Right ventricle myocardium inferior (tissue), 1 donor: Measurements from ENCODE around the gene IL21. TPM values are rescaled to one million over a fixed set of nuclear protein-coding genes. Genes with fewer than 3 reads are reported as not detected.
"Not testable (repeated sequence)": the region's sequence is repeated elsewhere in the genome, so short reads cannot be mapped to it uniquely, and the experiment has no call there.

Source experiments
- ATAC-seq: fragments of 200-7000 bp; cut with Tn5 transposase; one replicate; pipeline ENCODE4 v1.9.1; 2020; ENCODE audit warnings: mild to moderate bottlenecking, moderate library complexity
- DNase-seq: peaks from one replicate; pipeline ENCODE4 v3.0.0; 2021; ENCODE audit errors: missing footprints
- intact Hi-C: fragments of 100-400 bp; cut with DNase I; formaldehyde crosslinking; loops from one replicate; pipeline ENCODE4 v1.11.0; 2022
- long read RNA-seq: library from polyadenylated mRNA; unstranded; transcript quantifications from one replicate; pipeline ENCODE4 v2.0.0, GENCODE V29; 2021
- total RNA-seq: library from RNA; stranded (reverse); fragmentation: NEBNext Ultra II Directional; extraction: Animal tissue kit (Norgen Biotek cat#: 25700); gene quantifications from one replicate; pipeline ENCODE4 v1.2.1, GENCODE V29; 2021
- donor health status: DM: no; HTN: yes; CAD: no; lungs with severe emphysema.

The IL21 gene
- total RNA-seq = not detected
- long read RNA-seq = 0 reads

DNA sequence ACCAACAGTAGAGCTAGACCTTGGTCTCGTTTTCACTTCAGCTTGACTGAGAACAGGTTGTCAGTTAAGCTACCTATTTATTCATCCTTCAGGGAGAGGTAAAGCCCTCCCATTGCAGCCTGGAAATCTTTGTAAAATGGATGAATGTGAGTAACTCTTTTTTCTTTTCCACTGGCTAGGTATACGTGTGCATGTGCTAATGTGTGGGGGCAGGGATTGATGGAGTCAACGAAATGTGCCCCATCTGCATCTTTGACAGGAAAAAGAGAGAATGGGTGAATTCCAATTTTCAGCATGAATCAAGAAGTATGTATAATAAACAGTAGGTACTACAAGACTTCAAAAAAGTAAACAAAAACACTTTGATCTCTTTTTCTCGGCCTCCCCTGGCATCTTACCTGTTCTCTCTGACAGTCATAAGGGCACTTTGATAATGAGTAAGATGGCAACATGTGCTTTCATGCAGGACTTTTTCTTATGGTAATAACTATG is at the start of gene IL21:
IL21 (minus strand) TSS at position 51 of the 492 bp plus-strand sequence. CDS start 55 bp downstream, outside the sequence.
- intact Hi-C loops = no loop called here
- ATAC-seq (no peak), DNase-seq (no peak)

DNA sequence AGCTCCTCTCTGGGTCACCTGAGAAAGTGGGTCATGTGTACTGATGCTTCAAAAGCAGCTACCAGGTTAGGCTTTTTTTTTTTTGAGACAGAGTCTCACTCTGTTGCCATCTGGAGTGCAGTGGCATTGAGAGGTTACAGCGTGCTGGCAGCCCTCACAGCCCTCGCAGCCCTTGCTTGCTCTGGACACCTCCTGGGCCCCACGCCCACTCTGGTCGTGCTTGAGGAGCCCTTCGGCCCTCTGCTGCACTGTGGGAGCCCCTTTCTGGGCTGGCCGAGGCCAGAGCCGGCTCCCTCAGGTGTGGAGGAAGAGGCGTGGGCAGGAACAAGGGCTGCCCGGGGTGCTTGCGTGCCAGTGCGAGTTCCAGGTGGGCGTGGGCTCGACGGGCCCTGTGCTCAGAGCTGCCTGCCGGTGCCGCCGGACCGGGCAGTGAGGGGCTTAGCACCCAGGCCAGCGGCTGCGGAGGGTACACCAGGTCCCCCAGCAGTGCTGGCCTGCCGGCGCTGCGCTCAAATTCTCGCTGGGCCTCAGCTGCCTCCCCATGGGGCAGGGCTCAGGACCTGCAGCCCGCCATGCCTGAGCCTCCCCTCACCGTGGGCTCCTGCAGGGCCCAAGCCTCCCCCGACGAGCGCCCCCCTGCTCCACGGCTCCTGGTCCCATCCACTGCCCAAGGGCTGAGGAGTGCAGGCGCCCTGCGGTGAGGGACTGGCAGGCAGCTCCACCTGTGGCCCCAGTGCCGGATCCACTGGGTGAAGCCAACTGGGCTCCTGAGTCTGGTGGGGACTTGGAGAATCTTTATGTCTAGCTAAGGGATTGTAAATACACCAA is 49.3 kb upstream of the IL21 start:
- ATAC-seq = no peak

DNA sequence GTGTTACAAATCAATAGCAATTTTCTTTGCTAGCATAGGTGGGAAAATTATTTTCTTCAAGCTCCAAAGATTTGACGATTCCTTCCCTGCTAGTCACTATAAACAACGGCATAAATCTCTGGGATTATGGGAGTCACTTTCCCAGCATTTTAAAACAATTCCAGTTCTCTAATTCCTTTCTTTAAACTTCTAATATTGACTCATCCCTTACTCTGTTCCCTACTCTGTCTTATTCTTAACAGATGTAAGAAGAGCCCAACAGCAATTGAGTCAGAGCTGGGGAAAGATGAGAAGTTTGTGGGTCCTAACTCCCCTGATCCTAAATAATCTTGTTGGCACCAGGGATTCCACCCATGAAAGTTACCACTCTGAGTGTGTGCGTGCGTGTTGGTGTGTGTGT is 47.4 kb upstream of the IL21 start:
- DNase-seq = no peak
- no peak for ATAC-seq
- intact Hi-C loops = no loop called here

More for the DNA sequence above, 49.3 kb upstream of the IL21 start:
- intact Hi-C loops = no loop called here
- peak; percentile 57 for DNase-seq

DNA sequence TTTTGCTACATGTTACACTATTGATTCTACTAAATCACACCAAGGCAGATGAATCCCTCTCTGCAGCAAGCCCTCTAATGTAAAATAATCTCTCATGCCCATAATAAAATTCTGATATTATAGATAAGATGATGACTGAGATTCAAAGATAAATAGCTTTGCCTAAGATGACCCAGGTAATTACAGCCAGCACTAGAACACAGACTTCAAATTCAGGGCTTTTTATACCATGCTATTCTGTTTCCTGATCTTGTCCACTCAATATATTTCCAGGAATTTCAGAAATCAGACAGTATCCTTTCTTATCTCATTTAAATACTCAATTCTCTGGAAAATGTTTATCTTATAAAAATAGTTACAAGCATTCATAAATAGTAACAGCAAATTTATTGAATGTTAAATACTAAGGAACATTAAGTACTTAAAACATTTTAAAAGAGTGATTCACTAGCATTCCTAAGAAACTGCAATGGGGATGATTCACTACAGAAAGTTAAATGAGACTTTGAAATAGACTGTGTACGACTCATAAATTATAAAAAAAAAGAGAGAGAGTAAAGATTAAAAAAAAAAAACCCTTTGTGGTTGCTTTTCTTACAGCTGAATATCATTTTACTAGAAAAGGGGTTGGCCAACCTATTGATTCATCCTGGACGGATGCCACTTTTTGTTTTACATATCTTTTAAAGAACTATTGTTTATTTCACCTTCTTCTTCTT is 45.8 kb upstream of the IL21 start:
- intact Hi-C loops = no loop called here
- no peak for ATAC-seq
- DNase-seq = no peak

DNA sequence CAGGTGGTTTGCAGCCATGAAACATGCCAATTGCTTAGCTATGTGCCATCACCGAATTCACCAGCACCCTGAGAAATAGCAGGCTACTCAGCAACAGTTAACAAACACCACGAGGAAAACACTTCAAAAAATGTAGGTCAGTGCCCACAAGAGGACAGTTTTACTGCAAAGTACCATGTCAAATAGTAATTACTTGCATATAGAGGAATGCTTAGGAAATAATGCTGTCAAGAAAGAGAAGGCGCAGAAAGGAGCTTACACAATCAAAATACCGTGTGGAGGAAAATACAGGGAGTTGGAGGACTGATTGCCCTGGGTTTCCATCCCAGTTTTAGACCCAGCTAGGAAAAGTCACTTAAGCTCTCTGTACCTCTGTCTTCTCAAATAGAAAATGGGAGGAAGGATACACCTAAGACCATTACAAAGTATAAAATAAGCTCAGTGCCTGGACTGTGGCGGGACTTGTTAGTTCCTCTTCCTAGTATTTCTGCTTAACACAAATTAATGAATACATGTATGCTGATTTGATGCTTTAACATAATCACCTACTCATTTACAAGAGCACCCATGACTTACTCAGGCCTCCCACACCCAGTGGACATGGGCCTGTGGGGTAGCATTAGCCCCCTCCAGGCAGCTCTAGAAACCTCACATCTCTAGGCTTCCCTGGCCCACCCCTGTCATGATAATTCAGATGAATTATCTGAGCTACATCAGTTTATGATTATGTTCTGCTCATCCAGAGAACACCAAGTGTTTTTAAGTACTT is 44.5 kb upstream of the IL21 start:
- ATAC-seq (no peak), DNase-seq (no peak)
- intact Hi-C loops = no loop called here

DNA sequence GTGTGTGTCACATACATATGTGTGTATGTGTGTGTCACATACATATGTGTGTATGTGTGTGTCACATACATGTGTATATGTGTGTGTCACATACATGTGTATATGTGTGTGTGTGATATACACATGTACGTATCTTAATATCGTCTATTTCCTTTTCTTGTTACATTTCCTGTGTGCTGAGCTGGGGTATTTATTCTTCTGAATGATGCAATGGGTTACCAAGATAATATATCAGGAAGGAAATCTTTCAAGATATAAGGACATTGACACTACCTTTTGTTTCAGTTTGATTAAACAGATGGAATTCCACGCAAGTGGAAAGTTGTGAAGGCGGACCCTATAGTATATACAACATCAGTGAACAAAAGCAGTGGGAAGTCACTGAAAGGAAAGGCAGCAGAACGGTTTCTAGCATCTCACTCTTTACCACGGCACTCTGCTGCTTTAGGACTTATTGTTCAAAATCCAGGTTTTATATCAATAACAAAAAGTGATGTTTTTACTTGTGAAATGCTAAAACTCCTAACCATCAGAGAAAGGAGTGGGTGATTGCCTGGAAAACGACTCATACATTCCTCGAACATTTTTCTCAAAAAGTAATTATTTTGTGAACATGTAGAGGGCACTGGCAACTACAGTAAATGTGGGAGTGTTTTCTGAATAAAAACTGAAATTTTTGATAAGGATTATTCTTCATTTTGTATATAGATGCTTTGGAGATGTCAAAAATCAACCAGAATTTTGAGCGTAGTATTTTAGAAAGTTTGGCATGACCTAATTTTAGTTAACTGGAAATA is 43.1 kb upstream of the IL21 start:
- intact Hi-C loops = no loop called here
- DNase-seq (no peak), ATAC-seq (no peak)

DNA sequence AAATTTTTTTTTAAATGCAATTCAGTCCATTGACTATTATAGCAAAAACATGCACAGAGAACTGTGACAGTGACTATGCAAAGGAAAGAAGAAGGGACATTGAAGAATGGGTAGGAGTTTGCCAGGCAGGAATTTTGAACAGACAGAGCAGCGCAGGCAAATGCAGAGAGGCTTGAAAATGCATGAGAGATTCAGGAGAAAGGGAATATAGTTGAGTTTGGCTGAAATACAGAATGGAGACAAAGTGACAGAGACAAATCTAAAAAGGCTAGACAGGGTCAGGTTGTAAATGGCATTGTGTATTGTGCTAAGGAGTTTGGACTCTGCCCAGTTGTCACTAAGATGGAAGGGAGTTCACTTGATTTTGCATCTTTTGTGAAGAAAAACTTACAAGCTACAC is 42.4 kb upstream of the IL21 start:
- DNase-seq (no peak), ATAC-seq (no peak)
- intact Hi-C loops = no loop called here

DNA sequence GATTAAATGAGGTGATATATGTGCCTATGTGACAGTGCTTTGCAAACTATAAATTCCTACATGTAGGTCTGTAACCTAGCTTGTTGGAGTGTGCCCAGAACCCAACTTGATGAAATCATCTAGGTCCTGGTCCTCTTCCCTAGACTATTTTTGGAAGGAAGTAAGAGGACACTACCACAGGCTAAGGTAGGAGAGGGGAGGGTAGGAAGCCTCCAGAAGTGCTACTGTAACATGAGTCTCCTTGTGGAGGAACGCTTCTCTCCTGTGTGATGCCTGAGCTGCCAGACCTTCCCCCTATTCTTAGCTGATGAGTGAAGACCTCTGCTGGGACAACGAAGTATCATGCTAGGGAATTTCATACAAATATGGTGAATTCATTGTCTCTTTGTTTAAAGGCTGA is 41.8 kb upstream of the IL21 start:
- DNase-seq = no peak
- no peak for ATAC-seq
- intact Hi-C loops = no loop called here

DNA sequence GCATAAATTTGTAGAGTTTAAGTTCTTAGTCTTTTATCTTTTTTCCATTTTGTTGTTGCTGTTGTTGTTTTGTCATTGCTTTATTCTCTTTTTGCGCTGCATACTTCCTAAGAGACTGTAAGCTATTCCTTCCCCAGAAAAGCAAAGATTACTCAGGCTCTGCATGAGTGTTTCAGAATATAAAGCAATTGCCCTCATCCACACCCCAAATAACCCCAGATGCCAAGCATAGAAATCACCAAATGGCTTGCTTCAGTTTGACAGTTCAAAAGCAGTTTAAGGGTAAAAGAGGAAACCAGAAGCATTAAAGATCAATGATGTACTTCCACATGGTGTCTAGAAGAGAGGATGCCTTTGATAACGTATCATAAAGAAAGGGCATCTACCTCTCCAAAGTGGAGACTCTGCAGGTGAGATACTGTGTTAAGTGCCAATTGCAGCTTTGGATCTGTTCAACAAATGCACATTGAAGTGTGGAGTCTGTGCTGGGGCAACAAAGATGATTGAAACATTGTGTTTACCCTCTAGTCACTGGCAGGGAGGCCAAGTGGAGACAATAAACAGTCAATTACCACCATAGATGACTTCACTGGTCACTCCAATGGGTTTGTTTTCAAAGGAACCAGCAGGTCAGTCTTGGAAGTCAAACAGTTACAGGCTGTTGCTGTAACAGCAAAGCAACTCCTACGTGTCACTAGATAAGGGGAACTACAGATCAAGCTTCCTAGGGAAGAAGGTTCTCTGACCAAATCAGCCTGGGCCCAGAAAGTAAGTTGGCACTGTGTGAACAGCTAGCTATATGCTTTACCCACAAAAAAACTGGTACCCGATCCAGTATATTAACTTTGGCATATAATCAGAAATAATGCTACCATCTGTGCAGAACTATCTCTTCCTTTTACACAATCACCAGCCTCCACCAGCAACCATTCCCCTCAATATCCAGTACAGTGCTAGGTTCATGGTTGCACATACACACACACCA is 40.6 kb upstream of the IL21 start:
- intact Hi-C loops = no loop called here
- no peak for ATAC-seq
- no peak for DNase-seq

DNA sequence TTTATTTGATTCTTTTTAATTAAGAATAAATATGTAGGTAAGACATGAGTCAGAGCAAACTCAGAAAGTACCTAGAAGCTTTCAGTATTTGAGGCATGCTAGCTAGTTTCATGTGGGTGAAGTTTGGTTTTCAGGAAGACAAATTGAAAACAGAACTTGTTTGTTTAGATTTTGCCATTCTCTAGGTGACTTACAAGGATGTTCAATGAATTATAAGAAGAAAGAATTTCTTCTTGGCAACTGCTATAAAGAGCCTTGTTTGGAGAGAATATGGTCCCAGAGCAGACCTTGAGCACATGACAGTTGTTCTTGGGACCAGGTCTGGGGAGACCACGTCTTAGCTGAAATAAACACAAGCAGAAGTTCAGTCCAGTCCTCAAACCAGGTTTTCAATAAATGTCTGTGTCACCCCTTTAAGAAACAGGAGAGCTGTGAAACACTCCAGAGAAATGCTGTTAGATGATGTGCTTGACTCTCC is 38.0 kb upstream of the IL21 start:
- intact Hi-C loops = no loop called here
- DNase-seq (no peak), ATAC-seq (no peak)

DNA sequence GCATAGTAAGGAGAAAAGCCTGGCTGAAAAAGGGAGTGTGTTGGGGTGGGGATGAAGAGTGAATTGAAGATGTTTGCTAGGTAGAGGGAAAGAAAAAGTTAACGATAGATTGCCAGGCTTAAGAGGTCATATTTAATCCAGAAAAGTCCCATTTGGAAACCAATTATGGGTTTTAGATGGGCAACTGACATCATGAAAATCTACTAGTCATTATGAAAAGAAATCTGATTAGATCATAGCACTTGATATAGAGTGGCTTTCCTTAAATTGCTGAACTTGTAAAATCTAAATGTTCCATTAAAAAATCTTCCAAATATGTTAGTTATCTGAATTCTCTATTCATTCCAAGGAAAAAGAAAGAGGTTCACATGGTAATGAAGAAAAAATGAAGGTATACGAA is 37.5 kb upstream of the IL21 start:
- no peak for DNase-seq
- intact Hi-C loops = no loop called here
- ATAC-seq = no peak

DNA sequence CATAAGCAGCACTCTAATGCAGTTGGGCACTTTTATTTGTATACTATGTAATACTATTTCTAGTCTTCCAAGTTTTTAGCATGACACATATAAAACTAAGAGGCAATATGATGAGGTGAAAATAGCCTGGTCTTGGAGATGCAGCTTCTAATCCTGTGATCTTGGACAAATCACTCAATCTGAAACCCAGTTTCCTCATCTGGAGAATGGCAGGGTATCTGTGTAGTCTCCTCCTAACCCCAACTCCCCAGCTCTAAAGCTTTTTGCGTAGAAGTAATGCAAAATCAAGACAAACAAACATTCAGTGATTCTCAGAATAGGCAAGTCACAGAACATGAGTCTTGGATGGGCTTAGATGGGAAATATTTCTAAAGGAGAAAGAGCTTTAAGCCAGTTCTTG is 36.7 kb upstream of the IL21 start:
- no peak for DNase-seq
- no peak for ATAC-seq
- intact Hi-C loops = no loop called here

DNA sequence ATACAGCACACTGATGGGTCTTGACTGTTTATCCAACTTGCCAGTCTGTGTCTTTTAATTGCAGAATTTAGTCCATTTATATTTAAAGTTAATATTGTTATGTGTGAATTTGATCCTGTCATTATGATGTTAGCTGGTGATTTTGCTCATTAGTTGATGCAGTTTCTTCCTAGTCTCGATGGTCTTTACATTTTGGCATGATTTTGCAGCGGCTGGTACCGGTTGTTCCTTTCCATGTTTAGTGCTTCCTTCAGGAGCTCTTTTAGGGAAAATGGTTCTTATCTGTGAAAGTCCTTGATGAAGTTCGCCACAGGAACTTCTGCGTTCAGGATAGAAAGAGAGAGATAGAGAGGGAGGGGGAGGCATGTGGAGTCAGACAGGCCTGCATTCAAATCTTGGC is 35.7 kb upstream of the IL21 start:
- ATAC-seq, DNase-seq, intact Hi-C loops: not testable (repeated sequence)

DNA sequence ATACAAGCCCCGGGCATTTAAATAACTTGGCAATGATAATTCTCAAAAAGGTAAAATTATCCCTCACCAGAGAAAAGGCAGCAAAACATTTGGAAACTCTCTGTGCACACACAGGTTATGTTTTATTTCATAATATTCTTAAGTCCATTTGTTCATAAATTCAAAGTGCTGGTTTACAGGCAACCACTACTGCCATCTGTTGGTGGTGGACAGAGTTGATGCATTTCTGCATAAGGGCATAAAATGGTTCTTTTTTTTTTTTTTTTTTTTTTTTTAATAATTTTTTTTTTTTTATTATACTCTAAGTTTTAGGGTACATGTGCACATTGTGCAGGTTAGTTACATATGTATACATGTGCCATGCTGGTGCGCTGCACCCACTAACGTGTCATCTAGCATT is 31.5 kb upstream of the IL21 start:
- ATAC-seq (no peak), DNase-seq (no peak)
- intact Hi-C loops = no loop called here

DNA sequence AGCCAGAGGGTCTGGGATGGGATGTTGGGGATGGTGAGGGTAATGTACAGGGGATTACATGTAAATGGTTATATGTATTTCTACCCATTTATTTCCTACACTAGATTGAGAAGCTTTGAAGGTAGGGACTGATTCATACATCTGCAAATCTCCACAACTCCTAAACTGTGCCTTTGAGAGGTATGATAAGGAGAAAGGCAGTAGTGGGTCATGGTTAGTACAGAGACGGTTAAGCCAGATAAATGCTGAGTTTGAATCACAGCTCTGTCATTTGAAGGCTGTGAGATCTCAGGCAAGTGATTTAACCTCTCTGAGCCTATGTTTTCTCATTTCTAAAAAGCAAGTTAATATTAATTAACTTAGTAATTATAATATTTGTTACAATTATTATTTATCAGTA is 29.3 kb upstream of the IL21 start:
- intact Hi-C loops = no loop called here
- DNase-seq (no peak), ATAC-seq (no peak)

DNA sequence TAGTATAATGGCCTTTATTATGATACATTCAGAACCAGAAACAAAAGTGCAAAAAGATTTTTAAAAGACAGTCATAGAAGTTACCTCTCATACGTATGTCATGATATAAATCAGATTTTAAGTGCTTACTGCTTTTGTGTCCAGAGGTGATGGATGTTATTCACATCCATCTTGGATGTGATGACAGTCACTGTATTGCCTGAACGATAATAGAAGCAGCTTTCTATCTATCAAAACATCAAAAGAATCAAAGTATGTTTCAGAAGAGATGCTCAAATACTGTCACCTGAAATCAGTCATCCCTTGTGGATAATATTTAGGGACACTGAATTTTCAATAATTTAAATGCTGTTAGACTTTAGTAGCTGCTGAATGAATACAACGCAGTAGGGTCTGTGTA is 26.8 kb upstream of the IL21 start:
- intact Hi-C loops = no loop called here
- ATAC-seq = no peak

DNA sequence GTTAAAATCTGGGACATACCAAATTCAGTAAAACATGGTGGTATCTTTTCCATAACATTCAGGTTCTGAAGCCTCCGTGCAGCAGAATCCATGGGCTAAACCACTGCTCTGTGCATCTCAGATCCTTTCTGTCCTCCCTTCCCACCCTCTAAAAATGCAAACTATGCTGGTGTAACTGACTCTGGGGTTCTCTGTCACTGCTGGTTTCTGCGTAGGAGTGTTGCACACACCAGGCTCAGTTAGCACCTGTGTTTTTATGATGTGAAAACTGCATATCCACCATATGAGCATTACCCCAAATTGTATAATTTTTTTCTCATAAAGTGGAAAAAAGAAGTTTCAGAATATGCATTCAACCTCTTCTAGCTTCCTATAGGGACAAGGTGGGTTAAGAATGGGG is 22.4 kb upstream of the IL21 start:
- DNase-seq (no peak), ATAC-seq (no peak)
- intact Hi-C loops = no loop called here

More for the DNA sequence above, 26.8 kb upstream of the IL21 start:
- no peak for DNase-seq
